GM18508 (cell line): ENCODE results near the gene ATP7B.
"Not testable (repeated sequence)": the region's sequence is repeated elsewhere in the genome, so short reads cannot be mapped to it uniquely, and the experiment has no call there.

Experiments
- ATAC-seq: cut with Tn5 transposase; IDR thresholded peaks from one replicate; pipeline ENCODE4 v1.9.1; 2021; ENCODE audit warnings: moderate number of reproducible peaks; ENCODE audit not compliant: insufficient read depth, unreplicated experiment

ATP7B gene

DNA sequence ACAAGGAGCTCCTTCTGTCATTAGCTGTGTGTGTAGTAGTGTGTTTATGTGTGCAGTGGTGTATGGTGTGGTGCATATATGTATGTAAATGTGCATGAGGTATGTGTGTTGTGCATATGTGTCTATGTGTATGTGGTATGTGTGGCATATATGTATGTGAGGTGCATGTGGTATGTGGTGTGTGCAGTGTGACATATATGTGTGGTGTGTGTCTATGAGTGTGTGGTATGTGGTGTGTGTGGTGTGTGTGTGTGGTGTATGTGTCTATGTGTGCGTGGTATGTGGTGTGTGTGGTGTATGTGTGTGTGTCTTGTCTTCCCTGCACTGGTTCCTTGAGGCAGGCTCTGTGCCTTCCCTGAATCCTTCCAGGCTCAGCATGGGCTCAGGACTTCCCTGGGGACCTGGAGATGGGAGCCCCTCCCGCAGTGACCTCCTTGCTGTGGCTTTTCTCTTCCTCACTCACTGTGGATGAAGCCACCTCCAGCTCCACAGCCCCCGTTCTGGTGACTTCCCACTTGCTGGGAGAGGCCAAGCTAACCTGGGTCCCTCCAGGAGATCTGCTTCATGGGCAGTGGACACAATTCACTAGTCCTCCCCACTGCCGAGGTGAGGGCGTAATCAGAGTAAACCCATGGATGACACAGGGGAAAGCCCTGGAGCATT is 85.3 kb downstream of the ATP7B start:
- ATAC-seq, result no peak

DNA sequence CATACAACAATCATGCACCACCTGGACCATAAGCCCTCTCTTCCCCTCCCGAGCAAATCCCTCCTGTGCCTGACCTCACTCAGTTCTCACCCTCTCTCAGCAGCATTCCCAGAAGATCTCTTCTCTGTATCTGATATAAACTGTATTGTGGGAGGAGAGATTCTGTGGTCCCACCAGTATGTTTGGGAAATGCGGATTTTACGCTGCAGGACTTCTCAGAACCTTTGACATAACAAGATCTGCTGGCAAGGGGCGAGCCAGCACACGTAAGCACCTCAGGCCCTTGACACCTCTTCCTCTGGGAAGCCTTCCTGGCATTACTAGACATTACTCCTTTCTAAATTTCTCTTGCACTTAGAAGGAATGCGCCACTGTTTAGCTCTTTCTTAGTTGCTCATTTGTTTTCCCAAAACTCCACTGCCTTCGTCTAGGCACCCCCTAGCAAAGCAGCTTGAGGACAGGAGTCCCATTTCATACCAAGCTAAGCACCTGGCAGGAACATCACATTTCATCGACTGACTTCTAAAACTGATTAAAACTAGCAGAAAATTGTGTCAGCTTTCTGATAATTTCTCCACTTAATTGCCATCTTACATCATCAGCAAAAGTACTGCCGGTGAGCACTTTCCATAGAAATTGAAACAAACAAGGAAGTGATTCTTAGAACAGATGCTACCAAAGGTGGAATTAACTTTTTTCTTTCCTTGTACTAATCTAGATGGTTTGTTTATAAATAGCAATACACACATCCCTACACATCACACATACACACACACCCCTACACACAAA is 86.3 kb downstream of the ATP7B start:
- ATAC-seq, result no peak

DNA sequence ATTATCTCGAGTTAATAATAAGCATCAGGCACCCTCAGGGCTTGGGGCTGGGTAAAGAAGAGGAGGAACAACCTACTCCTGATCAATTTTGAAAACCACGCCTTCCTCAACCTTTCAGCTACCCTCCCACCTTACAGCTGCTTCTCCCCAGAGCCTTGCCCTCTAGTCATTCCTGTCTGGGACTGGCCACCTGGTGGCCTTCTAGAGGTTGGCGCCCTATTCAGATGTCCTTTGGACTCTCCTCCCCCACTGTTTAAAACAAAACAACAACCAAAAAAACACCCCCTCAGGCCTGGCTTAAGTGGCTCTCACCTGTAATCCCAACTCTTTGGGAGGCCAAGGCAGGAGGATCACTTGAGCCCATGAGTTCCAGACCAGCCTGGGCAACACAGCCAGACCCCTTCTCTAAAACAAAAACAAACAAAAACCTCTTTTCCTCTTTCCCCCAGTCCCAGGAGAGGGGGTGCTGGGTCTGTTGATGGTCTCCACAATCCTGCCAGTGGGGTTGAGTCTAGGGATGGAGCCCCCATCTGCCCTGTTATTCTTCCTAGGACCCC is 87.2 kb downstream of the ATP7B start:
- ATAC-seq, result no peak

DNA sequence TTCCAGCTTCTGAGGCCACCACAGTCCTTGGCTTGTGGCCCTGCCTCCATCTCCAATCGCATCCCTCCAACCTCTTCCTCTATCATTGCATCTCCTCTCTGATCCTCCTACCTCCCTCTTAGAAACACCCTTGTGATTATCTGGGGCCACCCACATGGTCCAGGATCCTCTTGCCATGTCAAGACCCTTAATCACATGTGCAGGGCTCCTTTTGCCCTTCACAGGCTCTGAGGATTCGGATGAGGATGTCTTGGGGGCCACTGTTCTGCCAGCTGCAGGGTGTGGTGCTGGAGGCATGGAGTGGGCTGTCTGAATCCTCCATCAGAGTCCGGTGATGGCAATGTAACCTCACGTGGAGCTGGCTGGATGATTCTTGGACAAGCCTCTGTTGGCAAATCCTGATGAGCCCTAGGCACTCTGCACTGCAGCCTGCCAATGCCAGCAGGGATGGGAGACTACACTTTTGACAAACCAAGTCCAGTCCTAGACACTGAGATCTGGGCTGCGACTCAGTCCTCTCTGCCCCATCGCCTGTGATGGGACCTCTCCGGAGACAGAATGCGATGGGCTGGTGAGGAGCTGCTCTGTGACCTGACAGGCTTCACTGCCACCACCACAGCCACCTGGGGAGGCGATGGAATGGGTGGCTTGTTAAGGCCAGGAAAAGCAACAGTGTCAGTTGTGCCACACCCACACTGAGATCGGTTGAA is 88.3 kb downstream of the ATP7B start:
- ATAC-seq, result no peak

DNA sequence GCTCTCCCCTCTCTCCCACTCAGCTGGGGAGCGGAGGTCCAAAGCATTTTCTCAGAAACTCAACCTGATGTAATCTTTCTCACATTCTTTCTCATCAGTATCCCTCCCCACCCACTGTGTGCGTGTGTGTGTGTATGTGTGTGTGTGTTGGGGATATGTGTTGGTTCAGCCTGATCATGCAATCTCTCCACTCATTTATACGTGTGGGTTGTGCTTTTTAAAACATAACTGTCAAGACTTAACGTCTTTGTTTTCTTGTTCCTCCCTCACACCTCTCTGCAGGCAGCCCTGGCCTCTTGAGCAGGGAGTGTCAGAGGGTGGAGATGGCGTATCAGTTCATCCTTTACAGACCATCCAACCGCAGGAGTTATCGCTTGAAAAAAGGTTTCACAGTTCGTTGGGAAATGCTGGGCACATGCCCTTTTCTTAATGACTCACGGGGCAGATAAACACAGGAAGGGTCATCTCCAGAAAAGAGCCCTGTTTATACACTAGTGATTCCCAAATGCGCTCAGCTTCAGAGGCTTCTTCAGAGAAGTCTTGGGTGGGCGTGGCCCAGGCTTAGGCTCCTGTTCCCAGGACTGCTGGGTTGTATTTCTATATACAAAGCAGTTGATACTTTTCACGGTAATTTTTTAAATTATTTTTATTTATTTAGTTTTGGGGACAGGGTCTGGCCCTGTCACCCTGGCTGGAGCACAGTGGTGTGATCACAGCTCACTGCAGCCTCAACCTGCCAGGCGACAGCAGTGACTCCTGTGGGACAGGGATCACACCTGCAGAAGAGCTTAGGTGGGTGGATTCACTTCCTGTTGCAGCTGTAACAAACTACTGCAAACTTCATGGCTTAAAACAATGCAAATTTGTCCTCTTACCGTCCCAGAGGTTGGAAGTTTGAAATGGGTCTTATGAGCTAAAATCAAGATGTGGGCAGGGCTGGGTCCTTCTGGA is 89.2 kb downstream of the ATP7B start:
- no peak for ATAC-seq

DNA sequence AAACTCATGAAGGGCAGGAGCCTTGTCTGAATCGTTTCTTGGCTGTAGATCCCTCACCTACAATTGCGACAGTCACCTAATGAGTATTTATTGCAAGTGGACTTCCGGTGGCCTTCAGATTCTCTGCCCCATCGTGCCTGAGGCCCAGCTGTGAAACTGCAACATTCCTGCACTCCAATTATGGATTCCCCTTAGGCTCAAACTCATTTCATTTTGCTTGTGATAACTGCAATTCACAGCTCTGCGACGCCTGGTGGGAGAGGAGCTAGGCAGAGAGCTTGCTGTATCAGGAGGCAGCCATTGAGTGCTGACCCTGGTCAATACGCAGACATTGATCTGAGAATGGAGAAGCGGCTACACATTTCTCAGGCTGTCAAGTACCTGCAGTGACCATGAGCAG is 90.5 kb downstream of the ATP7B start:
- ATAC-seq, result no peak

DNA sequence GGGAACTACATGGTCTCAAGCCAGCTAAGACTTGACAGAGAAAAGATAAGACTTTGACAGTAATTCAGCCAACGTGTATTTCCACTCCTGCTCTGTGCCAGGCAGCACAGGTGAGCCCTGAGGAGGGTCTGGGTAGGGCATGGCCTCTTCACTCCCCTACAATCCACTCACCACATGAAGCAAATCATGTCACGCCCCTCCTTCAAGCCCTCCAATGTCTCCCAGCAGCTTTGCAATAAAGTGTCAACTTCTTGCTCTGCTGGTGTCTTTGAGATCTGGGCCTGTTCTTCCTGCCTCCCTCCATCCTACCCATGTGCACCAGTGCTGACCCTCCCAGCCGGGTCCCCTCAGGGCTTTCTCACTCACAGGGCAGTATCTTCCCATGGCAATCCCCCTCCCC is 91.0 kb downstream of the ATP7B start:
- no peak for ATAC-seq

DNA sequence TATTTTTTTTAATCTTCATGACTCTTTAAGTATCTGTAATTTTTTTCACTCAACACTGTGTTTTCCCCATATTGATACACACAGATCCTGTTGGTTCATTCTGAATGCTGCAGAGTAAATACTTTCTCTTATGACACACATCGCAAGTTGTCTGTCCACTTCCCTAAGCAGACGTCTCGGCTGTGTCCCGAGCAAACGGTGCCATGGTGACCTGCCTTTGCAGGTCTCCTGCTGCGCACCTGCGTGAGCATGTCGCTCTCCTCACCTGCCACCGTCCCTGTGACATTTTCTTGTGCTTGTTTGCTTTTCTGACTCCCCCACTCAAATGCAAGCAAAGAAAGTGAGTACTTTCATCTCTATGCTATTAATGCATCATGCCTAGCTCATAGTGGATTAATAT is 91.7 kb downstream of the ATP7B start:
- no peak for ATAC-seq

DNA sequence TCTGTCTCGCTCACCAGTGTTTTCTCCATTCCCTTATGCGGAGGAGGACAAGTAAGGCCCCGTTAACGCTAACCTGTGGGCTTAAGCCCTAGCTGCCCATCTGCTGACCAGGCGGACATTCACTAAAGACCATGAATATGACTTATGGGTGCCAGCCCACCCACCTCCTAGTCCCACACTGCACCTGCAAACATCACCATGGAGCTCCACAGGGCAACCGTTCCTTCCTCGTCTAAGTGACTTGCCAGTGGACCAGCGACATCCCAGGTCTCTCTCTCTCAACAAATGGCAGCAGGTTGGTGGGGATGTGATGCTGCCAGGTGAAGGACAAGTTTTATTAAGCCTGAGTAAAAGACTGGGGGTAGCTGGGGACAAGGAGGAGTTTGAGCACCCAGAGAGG is 94.3 kb downstream of the ATP7B start:
- ATAC-seq, result no peak

DNA sequence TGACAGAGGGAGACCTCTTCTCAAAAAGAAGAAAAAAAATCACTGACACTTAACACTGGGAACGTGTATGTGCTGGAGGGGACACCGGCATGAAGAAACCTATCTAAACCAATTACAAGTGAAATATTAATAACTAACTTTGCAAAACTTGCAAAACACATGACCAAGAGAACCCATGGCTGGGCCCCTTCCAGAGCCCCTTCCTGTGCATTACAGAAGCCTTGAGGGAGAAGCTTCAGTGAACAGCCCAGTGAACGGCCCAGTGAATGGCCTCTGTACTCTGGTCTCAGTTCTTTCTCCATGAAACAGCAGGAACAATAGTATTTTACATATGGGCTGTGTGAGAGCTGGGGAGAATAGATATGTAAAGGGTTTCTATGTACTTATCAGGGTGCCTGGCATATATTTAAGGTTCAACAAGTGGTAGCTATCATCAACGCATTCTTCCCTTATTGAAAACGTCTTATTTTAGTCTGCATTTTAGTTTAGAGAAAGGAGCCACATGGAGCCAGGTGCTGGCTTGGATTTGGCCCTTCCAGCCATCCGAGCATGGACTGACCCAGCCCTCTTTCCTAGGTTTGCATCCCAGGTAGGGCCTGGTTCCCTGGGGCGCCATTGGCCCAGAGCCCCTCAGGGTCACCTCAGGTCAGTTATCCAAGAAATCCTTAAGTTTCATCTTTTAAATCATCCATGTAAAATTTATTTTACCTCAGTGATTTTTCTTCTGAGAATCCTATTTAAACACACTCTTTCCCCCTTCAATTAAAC is 95.0 kb downstream of the ATP7B start:
- no peak for ATAC-seq

DNA sequence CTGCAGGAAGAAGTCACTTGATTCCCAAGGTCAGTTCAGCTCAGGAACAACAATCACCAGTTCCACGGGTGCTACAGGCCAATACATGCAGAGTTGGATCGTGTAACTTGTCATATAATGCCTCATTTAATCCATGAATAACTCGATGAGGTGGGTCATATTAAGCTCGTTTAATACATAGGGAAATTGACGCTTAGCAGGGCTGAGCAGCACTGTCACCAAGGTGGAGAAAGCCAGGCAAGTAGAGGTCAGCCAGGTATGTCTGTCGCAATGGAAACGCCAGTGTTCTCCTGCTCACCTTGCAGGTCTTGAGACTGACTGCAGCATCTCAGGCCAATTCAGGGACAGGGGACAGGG is 97.1 kb downstream of the ATP7B start:
- ATAC-seq, result no peak

DNA sequence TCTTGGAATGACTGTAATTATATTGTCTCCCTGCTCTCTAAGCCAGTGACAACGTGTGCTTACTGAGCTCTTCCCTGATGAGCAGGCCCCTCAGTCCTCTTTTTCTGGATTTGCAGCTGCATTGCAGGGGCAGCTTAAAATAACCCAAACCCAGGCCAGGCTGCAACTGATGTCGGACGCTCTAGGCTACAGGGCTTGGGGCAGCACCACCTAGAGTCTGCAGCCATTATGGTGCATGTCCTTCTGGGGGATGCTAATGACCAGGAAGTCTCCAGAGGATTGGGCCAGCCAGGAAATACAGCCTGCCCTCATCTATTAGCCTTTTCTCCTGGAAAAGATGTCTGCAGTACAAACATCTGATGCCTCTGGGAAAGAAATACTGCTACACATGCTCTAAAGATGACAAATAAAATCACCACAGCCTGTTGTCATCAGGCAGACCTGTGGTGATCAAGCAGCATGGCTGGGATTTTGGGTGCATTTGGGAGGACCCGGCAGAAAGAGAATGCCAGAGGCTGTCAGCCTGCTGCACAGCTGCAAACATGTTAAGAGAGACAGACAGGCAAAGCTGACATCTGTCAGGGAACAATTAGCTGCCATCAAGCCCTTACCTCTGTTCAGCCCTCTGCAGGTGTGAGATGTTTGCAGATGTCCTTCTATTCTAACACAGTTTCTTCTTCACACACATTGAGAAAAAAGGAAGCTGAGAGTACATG is 97.7 kb downstream of the ATP7B start:
- ATAC-seq, result no peak

DNA sequence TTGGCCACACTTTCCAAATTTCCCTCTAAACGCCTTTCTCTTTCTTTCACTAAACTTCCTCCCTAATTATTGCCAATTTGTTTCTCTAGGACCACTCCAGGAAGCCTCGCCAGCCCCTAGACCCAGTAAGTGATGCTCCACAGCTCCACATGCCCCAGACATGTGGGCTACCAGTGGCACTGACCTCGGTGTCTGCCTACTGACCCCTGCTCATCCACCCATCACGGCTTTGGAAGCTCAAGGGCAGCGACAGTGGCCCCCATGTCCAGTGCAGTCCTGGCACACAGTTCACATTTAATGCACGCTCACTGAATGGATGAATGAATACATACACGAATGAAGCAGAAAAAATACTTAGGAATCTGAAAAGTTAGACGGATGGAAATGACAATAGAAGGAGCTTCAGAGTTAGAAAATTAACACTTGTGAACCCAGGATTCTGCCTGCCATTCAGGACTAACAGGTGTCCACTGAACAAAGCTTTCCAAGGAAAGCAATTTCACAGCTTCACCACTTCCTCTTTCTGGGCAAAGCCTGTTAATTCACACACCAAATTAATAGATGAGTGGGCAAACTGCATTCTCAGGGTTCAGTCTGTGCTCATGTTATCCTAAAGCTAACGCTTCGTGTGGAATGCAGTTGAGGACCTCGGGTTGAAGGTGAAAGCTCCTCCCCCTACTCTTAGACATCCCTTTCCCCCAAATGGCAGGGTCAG is 98.6 kb downstream of the ATP7B start:
- no peak for ATAC-seq

DNA sequence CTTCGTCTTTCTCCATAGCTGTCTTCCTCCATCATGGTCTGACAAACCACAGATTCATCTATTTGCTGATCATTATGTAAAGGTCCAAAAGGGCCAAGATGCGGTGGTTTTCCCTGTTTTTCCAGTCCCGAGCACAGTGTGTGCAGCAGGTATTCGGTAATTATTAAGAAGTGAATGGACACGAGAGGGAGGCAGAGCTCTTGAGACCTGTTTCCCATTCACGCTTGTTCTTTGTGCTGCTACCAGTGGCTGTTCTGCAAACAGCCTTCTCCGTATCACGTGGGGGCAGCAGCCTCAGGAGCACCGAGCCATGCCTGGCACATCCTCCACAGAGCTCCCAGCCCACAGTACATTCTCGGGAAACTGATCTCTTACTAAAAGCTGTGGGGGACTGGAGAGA is 99.2 kb downstream of the ATP7B start:
- no peak for ATAC-seq

DNA sequence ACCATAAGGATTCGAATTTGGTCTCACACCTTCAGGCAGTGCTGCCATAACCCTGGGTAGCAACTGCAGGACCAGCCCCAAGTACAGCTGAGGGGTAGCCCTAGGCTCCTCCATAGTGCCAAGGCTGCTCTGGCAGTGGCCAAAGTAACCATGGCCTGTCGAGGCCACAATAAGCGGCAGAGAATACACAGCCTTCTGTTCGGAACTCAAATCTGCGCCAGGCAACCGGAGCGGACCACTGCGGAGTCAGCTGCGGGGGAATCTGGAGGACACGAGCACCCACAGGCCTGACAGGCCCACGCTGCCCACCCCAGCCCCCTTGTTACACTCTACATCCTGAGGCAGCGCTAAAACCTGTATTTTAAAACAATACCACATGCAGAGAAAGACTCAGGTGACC is 100.7 kb downstream of the ATP7B start:
- no peak for ATAC-seq

DNA sequence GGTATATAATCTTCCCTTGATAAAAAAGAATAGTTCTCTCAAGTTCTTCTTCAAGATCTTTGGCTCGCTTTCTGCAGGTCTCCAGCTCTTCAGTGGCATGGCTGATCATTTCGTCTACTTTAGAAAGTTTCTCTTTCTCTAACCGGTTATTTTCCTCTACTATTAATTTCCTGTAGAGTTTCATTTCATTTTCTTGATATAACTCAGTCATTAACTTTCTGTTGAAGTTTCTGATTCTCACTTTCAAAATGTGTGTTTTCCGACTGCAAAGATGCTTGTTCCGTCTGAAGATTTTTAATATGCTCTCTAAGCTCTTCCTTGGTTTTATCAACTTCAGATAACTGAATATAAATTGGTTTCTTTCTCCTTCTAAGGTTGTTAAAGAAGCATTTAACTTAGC is 102.0 kb downstream of the ATP7B start:
- ATAC-seq, result not testable (repeated sequence)

DNA sequence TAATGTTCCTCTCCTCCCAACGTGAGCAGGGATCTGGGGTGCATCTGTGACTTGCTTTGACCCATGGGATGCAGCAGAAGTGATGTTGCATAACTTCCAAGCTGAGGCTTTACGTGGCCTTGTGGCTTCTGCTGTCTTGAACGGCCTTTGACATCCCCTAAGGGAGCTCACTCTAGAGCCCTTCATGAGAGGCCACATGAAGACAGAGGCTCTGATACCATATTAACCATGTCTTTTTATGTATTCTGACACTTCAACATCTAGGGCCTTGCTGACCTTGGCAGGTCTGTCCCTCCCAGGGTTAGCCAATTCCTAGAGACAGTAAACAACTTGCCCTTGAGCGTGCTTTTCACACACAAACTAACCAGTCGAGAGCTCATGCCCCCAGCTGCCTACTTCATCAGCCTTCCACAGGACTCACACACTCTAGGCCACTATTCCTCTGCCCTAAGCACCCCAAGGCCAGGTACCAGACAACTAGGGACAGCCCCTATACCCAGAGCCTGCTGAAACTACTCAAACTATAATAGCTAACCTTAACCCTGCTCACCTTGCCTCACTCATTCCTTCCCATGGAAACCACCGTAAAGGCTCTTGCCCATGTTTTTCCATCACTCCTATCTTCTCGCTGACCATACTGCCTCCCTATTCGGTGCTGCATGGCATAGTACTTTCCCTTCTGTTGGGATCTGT is 104.1 kb downstream of the ATP7B start:
- ATAC-seq, result no peak

DNA sequence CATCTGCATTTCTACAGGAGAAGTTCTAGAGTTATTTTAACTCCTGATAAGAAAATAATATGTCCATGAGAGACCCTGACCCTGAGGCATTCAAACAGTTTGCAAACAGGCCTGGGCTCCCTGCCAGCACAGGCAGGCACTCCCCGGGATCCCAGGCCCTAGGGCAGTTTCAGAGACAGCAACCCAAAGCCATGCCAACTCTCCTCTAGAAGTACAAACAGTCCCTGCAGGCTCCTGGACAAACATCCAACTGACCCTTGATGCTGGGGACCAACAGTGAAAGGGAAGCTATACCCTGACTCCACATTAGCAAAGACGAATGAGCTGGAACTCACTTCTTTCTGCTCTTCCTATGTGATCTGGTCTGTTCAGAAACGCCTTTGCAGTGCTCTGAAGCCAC is 104.7 kb downstream of the ATP7B start:
- ATAC-seq, result no peak
